ENCODE data around the gene ADAT2. TPM values are rescaled to one million over a fixed set of nuclear protein-coding genes. Genes with fewer than 3 reads are reported as not detected.
"Not testable (repeated sequence)": the region's sequence is repeated elsewhere in the genome, so short reads cannot be mapped to it uniquely, and the experiment has no call there.

Gene ADAT2
- total RNA-seq, 2 experiments from 2014 or later, result 21.4 to 22.0 TPM

DNA sequence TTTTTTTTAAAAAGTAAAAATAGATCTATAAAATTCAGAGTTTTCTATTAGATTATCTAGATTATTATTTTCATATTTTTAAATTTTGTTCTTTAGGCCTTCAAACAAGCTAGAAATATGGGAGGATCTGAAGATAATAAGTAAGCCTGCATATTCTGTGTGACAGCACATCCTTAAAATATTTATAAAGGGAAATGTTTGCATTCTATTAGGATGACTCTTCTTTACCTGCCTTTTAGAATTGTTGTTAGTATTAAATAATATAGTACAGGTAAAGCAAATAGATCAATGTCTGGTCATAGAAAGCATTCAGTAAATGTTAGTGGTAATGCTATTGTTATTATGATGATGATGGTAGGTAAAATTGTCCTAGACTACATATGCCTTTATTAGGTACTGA lies 17.5 kb upstream of the ADAT2 start:
- H3K36me3 Mint-ChIP-seq (ENCODE audit: low read depth), result peaks cover 24% of the 10 kb centered on the region
- POLR2A ChIA-PET, result no interaction called here
- DNase-seq (no peak), ATAC-seq (no peak)
- no peak overlapping the region for H3K4me3 Mint-ChIP-seq
- CTCF ChIA-PET, result no interaction called here
- no peaks in the 10 kb centered on the region for H3K27me3 Mint-ChIP-seq (ENCODE audit: low read depth)
- no peaks in the 10 kb centered on the region for H3K9me3 Mint-ChIP-seq (ENCODE audit: insufficient read depth)
- H3K4me1 Mint-ChIP-seq (ENCODE audit: low read depth), result no peaks in the 10 kb centered on the region
- H3K27ac Mint-ChIP-seq, result no peak overlapping the region

DNA sequence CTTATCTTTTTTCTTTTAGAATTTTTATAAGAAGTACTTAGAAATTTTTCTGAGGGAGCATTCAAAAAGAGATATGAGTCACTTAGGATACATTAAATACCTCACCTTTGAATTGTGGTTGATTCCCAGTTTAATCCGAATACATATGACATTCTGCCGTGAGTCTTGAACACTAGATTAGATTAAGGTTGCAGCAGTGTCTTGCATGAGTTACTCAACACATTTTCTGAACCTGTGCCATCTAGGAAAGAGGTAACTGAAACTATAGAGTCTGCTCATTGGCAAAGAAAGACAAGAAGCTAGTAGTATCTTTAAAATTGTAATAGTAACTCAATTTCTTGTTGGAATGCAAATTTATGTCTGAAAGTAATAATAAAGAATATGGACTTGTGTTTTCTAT lies 15.1 kb upstream of the ADAT2 start:
- ATAC-seq (no peak), DNase-seq (no peak)
- Mint-ChIP-seq H3K4me1 (ENCODE audit: low read depth) (no peaks in the 10 kb centered on the region), H3K27me3 (ENCODE audit: low read depth) (no peaks in the 10 kb centered on the region), H3K4me3 (no peak overlapping the region), H3K36me3 (ENCODE audit: low read depth) (peaks cover 21% of the 10 kb centered on the region), H3K27ac (no peak overlapping the region), H3K9me3 (ENCODE audit: insufficient read depth) (no peaks in the 10 kb centered on the region)
- ChIA-PET CTCF (no interaction called here), POLR2A (no interaction called here)

DNA sequence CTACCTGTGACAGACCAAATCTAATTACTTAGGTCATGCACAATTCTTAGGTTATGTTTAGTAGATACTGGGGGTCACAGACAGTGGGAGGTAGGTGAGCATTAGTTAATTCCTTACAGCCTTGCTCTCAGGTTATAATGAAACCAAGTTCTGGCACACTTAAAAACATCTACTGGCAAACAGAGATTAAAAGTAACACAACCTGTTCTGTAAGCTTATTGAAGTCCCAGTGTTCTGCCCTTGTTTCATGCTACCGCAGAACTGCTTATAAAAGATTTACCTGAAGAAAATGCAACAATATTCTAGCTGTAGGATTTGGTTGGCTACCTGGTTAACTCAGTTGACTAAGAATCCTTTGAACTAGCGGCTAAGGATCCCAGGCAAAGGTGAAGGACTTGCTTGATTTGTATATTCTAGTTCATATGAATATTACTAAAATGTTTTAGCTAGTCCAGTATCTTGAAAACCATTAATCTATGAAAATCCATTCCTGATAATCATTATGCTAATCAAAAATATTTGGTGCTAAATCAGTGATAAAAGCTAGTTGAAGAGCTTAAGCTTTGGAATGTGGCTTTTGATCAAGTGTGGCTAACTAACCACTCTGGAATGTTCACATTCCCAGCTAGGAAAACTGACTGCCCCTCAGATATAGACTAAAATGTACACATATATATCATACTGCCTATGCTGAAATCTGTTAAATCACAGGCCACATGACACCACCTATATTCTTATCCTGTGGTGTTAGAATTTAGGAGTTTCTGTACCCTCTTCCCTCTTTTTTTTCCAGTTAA lies 7.3 kb upstream of the ADAT2 start:
- Mint-ChIP-seq H3K27ac (no peak overlapping the region), H3K4me3 (no peak overlapping the region), H3K36me3 (ENCODE audit: low read depth) (peaks cover 15% of the 10 kb centered on the region), H3K4me1 (ENCODE audit: low read depth) (no peaks in the 10 kb centered on the region), H3K27me3 (ENCODE audit: low read depth) (no peaks in the 10 kb centered on the region), H3K9me3 (ENCODE audit: insufficient read depth) (no peaks in the 10 kb centered on the region)
- ATAC-seq, result no peak
- ChIA-PET POLR2A (no interaction called here), CTCF (no interaction called here)
- DNase-seq, result no peak

DNA sequence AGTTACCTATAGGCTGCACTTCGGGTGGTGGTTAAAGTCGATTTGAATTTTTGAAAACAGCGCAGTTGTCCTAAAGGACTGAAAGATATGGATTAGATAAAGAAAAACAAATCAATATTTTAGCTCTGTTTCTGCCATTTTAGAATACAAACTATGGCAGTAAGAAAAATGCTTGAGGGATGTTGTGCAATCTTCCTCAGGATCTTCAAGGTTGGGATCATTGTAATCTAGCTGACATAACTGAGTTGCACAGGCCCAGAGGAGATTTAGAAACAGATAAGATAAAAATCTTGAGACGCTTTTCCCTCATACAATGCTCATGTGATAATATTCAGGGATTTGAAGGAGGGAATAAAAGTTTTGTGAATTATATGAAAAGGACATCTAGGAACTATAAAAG lies 1.0 kb upstream of the ADAT2 start:
- ATAC-seq (no peak), DNase-seq (no peak)
- POLR2A ChIA-PET, result interaction anchor here (1.0 to 2.1 kb wide), 3 partner anchors 9 to 77 kb away, joined by 3 to 20 read pairs (median 5); partner anchors contain the start of gene FUCA2
- Mint-ChIP-seq H3K4me1 (ENCODE audit: low read depth) (peaks cover 23% of the 10 kb centered on the region), H3K9me3 (ENCODE audit: insufficient read depth) (no peaks in the 10 kb centered on the region), H3K27me3 (ENCODE audit: low read depth) (no peaks in the 10 kb centered on the region), H3K27ac (peak overlapping the region; percentile 100), H3K4me3 (peak overlapping the region; percentile 99), H3K36me3 (ENCODE audit: low read depth) (peaks cover 9% of the 10 kb centered on the region)
- CTCF ChIA-PET, result interaction anchor here (1.4 kb wide), 1 partner anchor 392 kb away, joined by 5 read pairs; no protein-coding TSS in a partner anchor

DNA sequence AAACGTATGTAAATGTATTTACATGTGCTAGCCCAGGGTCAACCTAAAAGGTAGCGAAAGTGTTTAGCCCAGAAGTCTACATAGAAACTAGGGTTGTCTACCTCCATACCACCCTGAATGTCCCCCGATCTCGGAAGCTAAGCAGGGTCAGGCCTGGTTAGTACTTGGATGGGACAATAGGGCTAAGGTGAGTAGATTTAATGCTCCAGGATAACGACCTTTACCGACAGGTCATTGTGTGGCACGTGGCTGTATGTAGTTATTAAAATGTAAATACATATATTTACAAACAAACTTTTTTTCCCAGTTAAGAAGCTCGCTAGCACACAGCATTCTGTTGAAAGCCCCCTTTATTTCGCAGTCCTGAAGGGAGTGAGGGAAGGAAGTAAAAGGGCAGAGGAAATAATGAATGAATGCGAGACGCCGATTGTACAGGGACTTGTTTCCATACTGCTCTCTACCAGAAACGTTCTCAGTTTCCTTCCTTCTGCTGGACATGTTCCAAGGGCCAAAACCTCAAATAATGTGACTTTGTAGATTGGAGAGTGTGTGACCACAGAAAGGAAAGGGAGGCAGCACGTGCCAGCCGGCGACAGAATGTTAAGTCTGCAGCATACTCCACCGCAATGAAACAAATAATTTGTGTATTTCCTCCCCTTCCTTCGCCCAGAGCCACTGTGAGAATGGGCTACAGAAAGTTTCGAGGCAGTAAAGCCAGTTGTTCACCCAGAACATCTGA lies 612 bp downstream of the ADAT2 start:
- Mint-ChIP-seq H3K9me3 (ENCODE audit: insufficient read depth) (no peaks in the 10 kb centered on the region), H3K27me3 (ENCODE audit: low read depth) (no peaks in the 10 kb centered on the region), H3K4me1 (ENCODE audit: low read depth) (peaks cover 23% of the 10 kb centered on the region), H3K36me3 (ENCODE audit: low read depth) (peaks cover 9% of the 10 kb centered on the region), H3K4me3 (peak overlapping the region; percentile 99), H3K27ac (peak overlapping the region; percentile 100)
- DNase-seq (peak; percentile 56), ATAC-seq (peak; percentile 8)
- POLR2A ChIA-PET, result interaction anchor here (0.6 to 2.1 kb wide), 18 partner anchors 8 to 825 kb away, joined by 3 to 20 read pairs (median 4); partner anchors contain the start of gene FUCA2
- CTCF ChIA-PET, result interaction anchor here (0.6 to 2.3 kb wide), 4 partner anchors 22 to 442 kb away, joined by 3 to 10 read pairs (median 3); no protein-coding TSS in a partner anchor

DNA sequence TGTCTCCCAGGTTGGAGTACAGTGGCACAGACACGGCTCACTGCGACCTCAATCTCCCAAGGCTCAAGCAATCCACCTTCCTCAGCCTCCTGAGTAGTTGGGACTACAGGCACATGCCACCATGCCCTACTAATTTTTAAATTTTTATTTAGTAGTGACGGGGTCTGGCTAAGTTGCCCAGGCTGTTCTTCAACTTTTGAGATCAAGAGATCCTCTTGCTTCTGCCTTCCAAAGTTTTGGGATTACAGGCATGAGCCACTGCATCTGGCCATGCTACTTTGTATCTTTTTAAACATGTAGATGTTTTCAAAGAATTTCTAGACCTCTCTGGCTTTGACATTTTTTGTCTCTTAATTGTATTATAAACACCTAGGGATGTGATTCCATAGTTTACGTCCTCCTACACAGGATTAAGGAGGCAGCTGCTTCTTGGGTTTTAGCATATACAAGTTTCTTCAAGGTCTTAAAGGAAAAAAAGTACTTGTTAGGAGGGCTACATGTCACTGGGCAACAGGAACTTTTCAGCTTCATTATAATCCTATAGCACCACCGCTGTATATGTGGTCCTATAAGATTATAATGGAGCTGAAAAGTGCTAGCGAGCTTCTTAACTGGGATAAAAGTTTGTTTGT lies 1.3 kb downstream of the ADAT2 start:
- Mint-ChIP-seq H3K36me3 (ENCODE audit: low read depth) (peaks cover 14% of the 10 kb centered on the region), H3K4me1 (ENCODE audit: low read depth) (peaks cover 25% of the 10 kb centered on the region), H3K27ac (peak overlapping the region; percentile 100), H3K27me3 (ENCODE audit: low read depth) (no peaks in the 10 kb centered on the region), H3K4me3 (peak overlapping the region; percentile 99), H3K9me3 (ENCODE audit: insufficient read depth) (no peaks in the 10 kb centered on the region)
- ChIA-PET CTCF (interaction anchor here (0.6 to 2.3 kb wide), 4 partner anchors 22 to 441 kb away, joined by 3 to 10 read pairs (median 3); no protein-coding TSS in a partner anchor), POLR2A (interaction anchor here (1.9 kb wide), 1 partner anchor 606 kb away, joined by 4 read pairs; no protein-coding TSS in a partner anchor)
- no peak for ATAC-seq
- no peak for DNase-seq

DNA sequence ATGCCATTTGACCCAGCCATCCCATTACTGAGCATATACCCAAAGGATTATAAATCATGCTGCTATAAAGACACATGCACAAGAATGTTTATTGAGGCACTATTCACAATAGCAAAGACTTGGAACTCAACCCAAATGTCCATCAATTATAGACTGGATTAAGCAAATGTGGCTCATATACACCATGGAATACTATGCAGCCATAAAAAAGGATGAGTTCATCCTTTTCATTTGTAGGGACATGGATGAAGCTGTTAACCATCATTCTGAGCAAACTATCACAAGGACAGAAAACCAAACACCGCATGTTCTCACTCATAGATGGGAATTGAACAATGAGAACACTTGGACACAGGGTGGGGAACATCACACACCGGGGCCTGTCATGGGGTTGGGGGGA lies 2.6 kb downstream of the ADAT2 start:
- H3K4me3 Mint-ChIP-seq; H3K27ac Mint-ChIP-seq; DNase-seq; H3K9me3 Mint-ChIP-seq (ENCODE audit: insufficient read depth); POLR2A ChIA-PET; ATAC-seq; CTCF ChIA-PET; H3K27me3 Mint-ChIP-seq (ENCODE audit: low read depth): not testable (repeated sequence)
- Mint-ChIP-seq H3K4me1 (ENCODE audit: low read depth) (peaks cover 26% of the 10 kb centered on the region), H3K36me3 (ENCODE audit: low read depth) (peaks cover 20% of the 10 kb centered on the region)

DNA sequence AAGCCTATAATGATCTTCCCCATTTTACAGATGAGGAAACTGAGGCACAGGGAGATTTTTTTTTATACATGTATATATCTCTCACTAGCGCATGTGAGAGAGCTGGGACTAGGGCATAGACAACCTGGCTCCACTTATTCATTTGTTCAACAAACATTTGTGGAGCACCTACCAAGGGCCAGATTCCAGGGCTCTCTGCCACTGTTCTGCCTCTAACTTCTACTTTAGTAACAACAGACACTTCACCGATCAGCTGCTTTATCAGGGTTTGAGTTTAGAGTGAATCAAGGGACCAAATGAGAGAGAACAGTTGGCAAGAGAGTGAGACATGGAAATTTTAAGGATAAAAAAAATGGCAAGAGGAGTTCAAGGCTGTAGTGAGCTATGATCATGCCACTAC lies 7.4 kb downstream of the ADAT2 start:
- Mint-ChIP-seq H3K36me3 (ENCODE audit: low read depth) (peaks cover 42% of the 10 kb centered on the region), H3K27me3 (ENCODE audit: low read depth) (no peaks in the 10 kb centered on the region), H3K4me3 (no peak overlapping the region), H3K4me1 (ENCODE audit: low read depth) (peaks cover 22% of the 10 kb centered on the region), H3K9me3 (ENCODE audit: insufficient read depth) (no peaks in the 10 kb centered on the region), H3K27ac (no peak overlapping the region)
- no peak for DNase-seq
- ChIA-PET CTCF (interaction anchor here (1.0 to 2.0 kb wide), 5 partner anchors 11 to 619 kb away, joined by 3 to 10 read pairs (median 4); no protein-coding TSS in a partner anchor), POLR2A (interaction anchor here (0.6 to 1.9 kb wide), 3 partner anchors 8 to 551 kb away, joined by 3 to 20 read pairs (median 4); partner anchors contain the start of genes ADAT2 and PEX3)
- ATAC-seq, result no peak

DNA sequence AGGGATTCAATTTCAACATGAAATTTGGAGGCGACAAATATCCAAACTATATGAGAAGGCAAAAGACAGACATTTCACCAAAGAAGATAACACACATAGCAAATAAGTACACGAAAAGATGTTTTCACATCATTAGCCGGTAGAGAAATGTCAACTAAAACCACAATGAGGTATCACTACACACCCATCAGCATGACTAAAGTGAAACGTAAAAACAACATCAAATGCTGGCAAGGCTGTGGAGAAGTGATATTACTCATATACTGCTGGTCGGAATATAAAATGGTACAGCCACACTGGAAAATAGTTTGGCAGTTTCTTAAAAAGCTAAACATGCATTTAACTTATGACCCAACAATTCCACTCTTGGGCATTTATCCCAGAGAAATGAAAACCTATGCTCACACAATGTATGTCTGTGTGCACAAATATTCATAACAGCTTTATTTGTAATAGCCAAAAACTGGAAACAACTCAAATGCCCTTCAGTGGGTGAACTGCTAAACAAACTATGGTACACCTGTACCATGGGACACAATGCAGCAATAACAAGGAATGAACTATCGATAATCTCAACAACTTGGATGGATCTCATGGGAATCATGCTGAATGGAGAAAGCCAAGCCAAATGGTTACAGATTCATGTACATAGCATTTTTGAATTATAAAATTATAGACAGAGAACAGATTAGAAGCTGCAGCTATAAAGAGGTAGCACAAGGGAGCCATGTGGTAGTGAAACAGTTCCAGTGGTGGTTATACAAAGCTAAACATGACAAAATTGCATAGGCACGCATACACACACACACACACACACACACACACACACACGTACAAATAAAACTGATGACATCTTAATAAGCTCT lies 8.6 kb downstream of the ADAT2 start:
- Mint-ChIP-seq H3K36me3 (ENCODE audit: low read depth) (peaks cover 42% of the 10 kb centered on the region), H3K4me3 (no peak overlapping the region)
- POLR2A ChIA-PET, result interaction anchor here (0.5 to 1.9 kb wide), 2 partner anchors 9 to 503 kb away, joined by 3 to 20 read pairs; partner anchors contain the start of genes ADAT2 and PEX3

DNA sequence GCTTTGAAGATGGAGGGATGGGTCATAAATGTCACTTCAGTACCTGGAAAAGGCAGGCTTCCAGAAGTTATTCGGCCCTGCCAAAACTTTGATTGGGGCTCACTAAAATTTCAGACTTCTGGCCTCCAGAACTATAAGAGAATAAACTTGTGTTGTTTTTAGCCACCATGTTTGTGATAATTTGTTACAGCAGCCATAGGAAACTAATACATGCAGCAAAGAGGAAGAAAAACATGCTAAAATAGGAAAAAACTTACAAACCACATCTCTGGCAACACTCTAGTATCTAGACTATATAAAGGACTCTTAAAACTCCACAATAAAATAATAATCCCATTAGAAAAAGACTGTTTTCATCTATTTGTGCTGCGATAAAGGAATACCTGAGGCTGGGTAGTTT lies 9.5 kb downstream of the ADAT2 start:
- no peaks in the 10 kb centered on the region for H3K27me3 Mint-ChIP-seq (ENCODE audit: low read depth)
- CTCF ChIA-PET, result no interaction called here
- no peaks in the 10 kb centered on the region for H3K9me3 Mint-ChIP-seq (ENCODE audit: insufficient read depth)
- DNase-seq (no peak), ATAC-seq (no peak)
- peaks cover 18% of the 10 kb centered on the region for H3K4me1 Mint-ChIP-seq (ENCODE audit: low read depth)
- H3K36me3 Mint-ChIP-seq (ENCODE audit: low read depth), result peaks cover 47% of the 10 kb centered on the region
- H3K4me3 Mint-ChIP-seq, result no peak overlapping the region
- no peak overlapping the region for H3K27ac Mint-ChIP-seq
- POLR2A ChIA-PET, result no interaction called here

More for the DNA sequence above, 8.6 kb downstream of the ADAT2 start:
- ATAC-seq (peak; percentile 74), DNase-seq (no peak)
- Mint-ChIP-seq H3K27ac (peak overlapping the region; percentile 43), H3K9me3 (ENCODE audit: insufficient read depth) (no peaks in the 10 kb centered on the region), H3K27me3 (ENCODE audit: low read depth) (no peaks in the 10 kb centered on the region), H3K4me1 (ENCODE audit: low read depth) (peaks cover 18% of the 10 kb centered on the region)
- CTCF ChIA-PET, result interaction anchor here (0.7 to 2.0 kb wide), 8 partner anchors 9 to 618 kb away, joined by 3 to 10 read pairs (median 4); no protein-coding TSS in a partner anchor

DNA sequence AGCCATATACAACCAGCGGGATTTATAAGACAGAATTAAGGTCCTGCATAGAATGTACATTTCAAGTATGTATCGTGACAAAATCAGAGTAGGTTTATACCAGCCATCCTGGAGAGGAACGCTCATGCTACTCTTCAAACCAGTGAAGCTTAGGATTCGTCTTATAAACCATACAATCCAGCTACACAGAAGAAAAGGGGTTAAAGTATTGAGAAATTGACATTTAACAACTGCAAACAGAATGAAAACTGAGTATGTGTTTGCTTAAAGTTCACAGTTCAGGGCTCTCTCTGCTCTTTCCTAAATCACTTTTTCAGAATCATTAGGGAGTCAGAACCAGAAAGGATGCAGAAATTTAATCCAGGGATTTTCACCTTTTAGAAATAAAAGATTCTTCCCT lies 17.9 kb downstream of the ADAT2 start:
- POLR2A ChIA-PET, result no interaction called here
- no peaks in the 10 kb centered on the region for H3K4me1 Mint-ChIP-seq (ENCODE audit: low read depth)
- no peak for DNase-seq
- no peaks in the 10 kb centered on the region for H3K27me3 Mint-ChIP-seq (ENCODE audit: low read depth)
- H3K36me3 Mint-ChIP-seq (ENCODE audit: low read depth), result peaks cover 22% of the 10 kb centered on the region
- ATAC-seq, result no peak
- CTCF ChIA-PET, result interaction anchor here (1.1 to 1.6 kb wide), 3 partner anchors 9 to 958 kb away, joined by 3 to 4 read pairs (median 3); no protein-coding TSS in a partner anchor
- no peak overlapping the region for H3K4me3 Mint-ChIP-seq
- no peaks in the 10 kb centered on the region for H3K9me3 Mint-ChIP-seq (ENCODE audit: insufficient read depth)
- no peak overlapping the region for H3K27ac Mint-ChIP-seq
